Breast epithelium (tissue), 4 donors: Measurements from ENCODE around the gene SNX9. TPM values are rescaled to one million over a fixed set of nuclear protein-coding genes. Genes with fewer than 3 reads are reported as not detected.
A peak's percentile ranks its signal among the peaks of the same experiment; 100 is the strongest.
"Not testable (repeated sequence)": the region's sequence is repeated elsewhere in the genome, so short reads cannot be mapped to it uniquely, and the experiment has no call there.

Experiments
- DNase-seq, 2 donors: peaks; one replicate each; pipeline ENCODE4 v3.0.0-alpha.2; 2019; ENCODE audit warnings: low spot score in 2 of 2
- H3K27ac ChIP-seq, 2 donors: fragments of 200-600 bp; sonication (generic) in 1 of 2; one replicate each; pipeline ENCODE4 v1.5.1; 2016 to 2019; ENCODE audit warnings: mild to moderate bottlenecking in 1 of 2
- H3K27me3 ChIP-seq, 2 donors: fragments of 200-600 bp; sonication (generic) in 1 of 2; one replicate each; pipeline versions ENCODE4 v1.5.1 to v1.6.0; 2017 to 2019; ENCODE audit warnings: control low read depth in 1 of 2, mild to moderate bottlenecking in 1 of 2
- H3K36me3 ChIP-seq: fragments of 200-600 bp; one replicate; pipeline ENCODE4 v1.5.1; 2019
- H3K4me1 ChIP-seq, 2 donors: fragments of 200-600 bp; sonication (generic); one replicate each; pipeline ENCODE4 v1.5.1; 2016 to 2019; ENCODE audit warnings: control low read depth in 1 of 2
- H3K4me3 ChIP-seq, 3 donors: fragments of 200-600 bp; sonication (generic); 1 replicate in 2 of 3; 2 replicates in 1 of 3; pipeline ENCODE4 v1.5.1; 2016 to 2019; ENCODE audit warnings: mild to moderate bottlenecking in 3 of 3, moderate library complexity in 2 of 3
- H3K9me3 ChIP-seq, 2 donors: fragments of 200-600 bp; sonication (generic) in 1 of 2; one replicate each; pipeline ENCODE4 v1.5.1; 2016 to 2019; ENCODE audit warnings: control low read depth in 1 of 2
- POLR2A ChIP-seq: fragments of 450-650 bp; IDR thresholded peaks from one replicate; pipeline ENCODE4 v1.6.1; 2016; ENCODE audit warnings: antibody characterized with exemption, mild to moderate bottlenecking, moderate library complexity
- POLR2AphosphoS5 ChIP-seq, 3 donors: sonication (generic); formaldehyde crosslinking; IDR thresholded peaks; one replicate each; pipeline ENCODE4 v1.6.1; 2017; ENCODE audit warnings: antibody characterized with exemption in 3 of 3
- intact Hi-C: fragments of 100-400 bp; cut with DNase I; formaldehyde crosslinking; loops from one replicate; pipeline ENCODE4 v1.15.1; 2023; ENCODE audit warnings: low total_unique reads
- total RNA-seq, 3 donors: library from RNA; depleted of rRNA; stranded (reverse); fragments of >200 nt; gene quantifications; one replicate each; pipeline ENCODE4 v1.1.0, GENCODE V29; 2016
- TF ChIP-seq, protein P1 (sequence below), 3 donors: fragments of 450-650 bp; IDR thresholded peaks; one replicate each; pipeline ENCODE4 v1.5.1; 2016 to 2017; ENCODE audit warnings: antibody characterized with exemption in 3 of 3, mild to moderate bottlenecking in 3 of 3, moderate library complexity in 3 of 3

The SNX9 gene
- total RNA-seq, 3 donors from 2014 or later: 61.6 to 83.2 (median 75.7) TPM

DNA sequence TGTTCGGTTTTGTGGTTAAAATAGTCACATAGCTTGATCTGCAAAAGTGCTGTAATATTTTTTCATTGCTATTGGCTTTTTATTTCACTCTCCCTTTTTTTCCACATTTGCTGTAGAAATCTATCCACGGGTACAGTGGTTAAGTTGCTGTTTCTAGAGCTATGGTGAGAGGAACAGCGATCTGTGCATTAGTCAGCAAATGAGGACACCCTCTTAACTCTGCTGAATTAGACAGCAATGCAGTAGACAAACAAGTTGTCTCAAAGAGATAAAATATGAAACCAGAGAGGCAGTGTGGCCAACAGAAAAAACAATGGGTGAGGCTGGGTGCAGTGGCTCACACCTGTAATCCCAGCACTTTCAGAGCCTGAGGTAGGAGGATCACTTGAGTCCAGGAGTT lies 141.1 kb downstream of the SNX9 start:
- DNase-seq: no peak
- Histone ChIP-seq H3K27me3 (no peaks in the 10 kb centered on the region), H3K9me3 (no peaks in the 10 kb centered on the region), H3K4me3 (no peak overlapping the region), H3K4me1 (no peaks in the 10 kb centered on the region), H3K27ac (no peak overlapping the region), H3K36me3 (no peaks in the 10 kb centered on the region)
- intact Hi-C loops: no loop called here
- TF ChIP-seq POLR2A: no peak
- TF ChIP-seq, protein P1, sequence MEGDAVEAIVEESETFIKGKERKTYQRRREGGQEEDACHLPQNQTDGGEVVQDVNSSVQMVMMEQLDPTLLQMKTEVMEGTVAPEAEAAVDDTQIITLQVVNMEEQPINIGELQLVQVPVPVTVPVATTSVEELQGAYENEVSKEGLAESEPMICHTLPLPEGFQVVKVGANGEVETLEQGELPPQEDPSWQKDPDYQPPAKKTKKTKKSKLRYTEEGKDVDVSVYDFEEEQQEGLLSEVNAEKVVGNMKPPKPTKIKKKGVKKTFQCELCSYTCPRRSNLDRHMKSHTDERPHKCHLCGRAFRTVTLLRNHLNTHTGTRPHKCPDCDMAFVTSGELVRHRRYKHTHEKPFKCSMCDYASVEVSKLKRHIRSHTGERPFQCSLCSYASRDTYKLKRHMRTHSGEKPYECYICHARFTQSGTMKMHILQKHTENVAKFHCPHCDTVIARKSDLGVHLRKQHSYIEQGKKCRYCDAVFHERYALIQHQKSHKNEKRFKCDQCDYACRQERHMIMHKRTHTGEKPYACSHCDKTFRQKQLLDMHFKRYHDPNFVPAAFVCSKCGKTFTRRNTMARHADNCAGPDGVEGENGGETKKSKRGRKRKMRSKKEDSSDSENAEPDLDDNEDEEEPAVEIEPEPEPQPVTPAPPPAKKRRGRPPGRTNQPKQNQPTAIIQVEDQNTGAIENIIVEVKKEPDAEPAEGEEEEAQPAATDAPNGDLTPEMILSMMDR (IDR thresholded peaks at IDR 0.05): no peak
- no peak for TF ChIP-seq POLR2AphosphoS5 (IDR thresholded peaks at IDR 0.05)

DNA sequence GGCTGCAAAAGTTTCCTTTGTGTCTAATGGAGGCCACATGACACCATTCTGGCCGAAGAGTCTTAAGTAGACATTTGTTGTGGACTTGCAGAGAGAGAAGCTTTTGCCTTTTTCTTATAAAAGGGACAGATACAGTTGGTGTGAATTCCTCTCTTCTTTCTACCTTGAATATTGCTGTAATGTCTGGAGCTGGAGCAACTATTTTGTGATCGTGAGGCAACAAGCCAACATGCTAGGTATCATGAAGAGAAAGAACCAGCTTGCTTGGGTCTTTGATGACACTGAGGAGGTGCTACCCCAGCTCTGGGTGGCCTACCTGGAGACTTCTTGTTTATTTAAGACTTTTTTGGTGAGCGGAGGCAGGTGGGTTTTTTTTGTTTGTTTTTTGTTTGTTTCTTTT lies 142.3 kb downstream of the SNX9 start:
- TF ChIP-seq, protein P1 (IDR thresholded peaks at IDR 0.05): no peak
- TF ChIP-seq POLR2AphosphoS5 (IDR thresholded peaks at IDR 0.05) (no peak), POLR2A (no peak)
- H3K4me3 ChIP-seq: no peak overlapping the region
- no peaks in the 10 kb centered on the region for H3K9me3 ChIP-seq
- H3K36me3 ChIP-seq: no peaks in the 10 kb centered on the region
- H3K27ac ChIP-seq: no peak overlapping the region
- DNase-seq: no peak
- no peaks in the 10 kb centered on the region for H3K27me3 ChIP-seq
- intact Hi-C loops: no loop called here
- no peaks in the 10 kb centered on the region for H3K4me1 ChIP-seq

DNA sequence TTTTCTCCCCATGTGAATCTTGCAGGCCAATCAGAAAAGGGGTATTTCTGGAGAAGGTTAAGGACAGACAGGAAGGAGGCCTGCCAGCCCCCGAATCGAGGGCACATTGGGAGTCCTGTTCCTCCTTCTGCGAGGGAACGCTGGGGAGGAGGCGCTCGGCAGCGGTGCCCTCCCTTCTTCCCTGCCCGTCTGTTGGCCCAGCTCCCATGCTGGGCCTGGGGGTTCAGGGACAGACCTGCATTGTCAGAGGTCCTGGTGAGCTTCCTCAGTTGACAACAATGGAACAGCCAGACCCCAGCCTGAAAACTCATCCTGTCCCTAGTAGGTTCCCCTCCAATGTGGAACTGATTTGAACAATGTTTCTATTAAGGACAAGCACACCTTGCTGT lies 143.5 kb downstream of the SNX9 start:
- TF ChIP-seq POLR2AphosphoS5 (IDR thresholded peaks at IDR 0.05): no peak
- TF ChIP-seq, protein P1 (IDR thresholded peaks at IDR 0.05): no peak
- no peak for TF ChIP-seq POLR2A
- H3K27me3 ChIP-seq: no peaks in the 10 kb centered on the region
- no peaks in the 10 kb centered on the region for H3K9me3 ChIP-seq
- DNase-seq: no peak
- H3K36me3 ChIP-seq: no peaks in the 10 kb centered on the region
- intact Hi-C loops: no loop called here
- peak overlapping the region; percentile 52 to 79 for H3K27ac ChIP-seq
- no peak overlapping the region for H3K4me3 ChIP-seq
- H3K4me1 ChIP-seq: no peaks in the 10 kb centered on the region

DNA sequence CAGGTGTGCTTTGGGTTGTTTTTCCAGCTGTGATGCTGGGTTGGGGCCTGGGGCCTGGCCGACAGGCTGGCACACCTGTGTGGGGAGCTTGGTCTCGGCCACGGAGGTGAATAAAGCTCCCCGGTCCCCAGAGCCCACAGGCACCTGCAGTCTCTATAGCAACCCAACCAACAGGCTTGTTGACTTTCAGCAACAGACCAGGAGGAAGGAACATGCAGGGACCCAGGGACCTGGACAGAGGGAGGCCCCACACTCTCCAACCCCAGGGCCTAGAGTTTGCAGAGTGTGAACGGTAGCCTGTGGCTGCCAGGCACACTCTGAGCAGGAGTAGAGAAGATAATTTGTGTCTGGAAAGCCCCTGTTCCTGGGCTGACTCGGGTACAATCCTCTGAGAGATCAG lies 144.0 kb downstream of the SNX9 start:
- H3K4me3 ChIP-seq: no peak overlapping the region
- no peaks in the 10 kb centered on the region for H3K9me3 ChIP-seq
- intact Hi-C loops: no loop called here
- no peaks in the 10 kb centered on the region for H3K4me1 ChIP-seq
- peak; percentile 69 to 75 for DNase-seq
- no peaks in the 10 kb centered on the region for H3K27me3 ChIP-seq
- H3K27ac ChIP-seq: peak overlapping the region; percentile 52 to 79
- H3K36me3 ChIP-seq: no peaks in the 10 kb centered on the region
- TF ChIP-seq, protein P1 (IDR thresholded peaks at IDR 0.05): no peak
- TF ChIP-seq POLR2AphosphoS5 (IDR thresholded peaks at IDR 0.05) (peak in 1 of 3 donors; percentile 25), POLR2A (no peak)

DNA sequence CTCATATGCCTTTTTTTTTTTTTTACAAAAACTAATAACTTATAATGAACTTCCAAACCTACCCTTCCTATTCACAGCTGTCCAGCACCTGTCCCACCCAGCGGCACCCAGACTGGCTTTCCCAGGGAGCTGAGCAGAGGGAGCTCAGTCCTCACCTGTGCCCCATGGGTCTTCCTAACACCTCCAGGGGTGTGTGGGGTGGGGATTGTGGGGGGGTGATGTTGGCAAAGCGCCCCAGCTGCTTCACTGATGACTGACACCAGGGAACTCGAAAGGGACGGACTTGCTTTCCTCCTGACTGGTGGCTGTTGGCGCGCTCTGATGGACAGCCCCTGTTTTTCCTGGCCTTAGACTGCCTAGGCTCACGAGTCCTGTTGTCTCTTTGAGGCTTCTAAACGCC lies 144.4 kb downstream of the SNX9 start:
- Histone ChIP-seq H3K27ac (peak overlapping the region; percentile 52 to 79), H3K9me3 (no peaks in the 10 kb centered on the region), H3K27me3 (no peaks in the 10 kb centered on the region), H3K4me3 (no peak overlapping the region), H3K4me1 (no peaks in the 10 kb centered on the region), H3K36me3 (no peaks in the 10 kb centered on the region)
- TF ChIP-seq, protein P1 (IDR thresholded peaks at IDR 0.05): no peak
- no peak for TF ChIP-seq POLR2AphosphoS5 (IDR thresholded peaks at IDR 0.05)
- no peak for TF ChIP-seq POLR2A
- no peak for DNase-seq
- intact Hi-C loops: no loop called here

DNA sequence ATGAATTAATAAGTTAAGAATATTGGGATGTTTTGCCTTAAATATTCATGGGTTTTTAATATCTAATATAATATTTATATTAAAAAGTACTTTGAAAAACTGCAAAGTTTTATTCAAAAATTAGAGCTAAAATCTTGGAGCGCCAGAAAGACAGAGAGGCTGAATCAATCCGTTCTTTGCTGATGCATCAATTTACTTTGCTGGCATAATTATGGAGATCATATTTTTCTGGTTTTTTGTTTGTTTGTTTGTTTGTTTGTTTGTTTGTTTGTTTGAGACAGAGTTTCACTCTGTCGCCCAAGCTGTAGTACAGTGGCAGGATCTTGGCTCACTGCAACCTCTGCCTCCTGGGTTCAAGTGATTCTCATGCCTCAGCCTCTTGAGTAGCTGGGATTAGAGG lies 149.1 kb downstream of the SNX9 start:
- DNase-seq, intact Hi-C loops, H3K4me3 ChIP-seq: not testable (repeated sequence)

More for the DNA sequence above, 149.1 kb downstream of the SNX9 start:
- H3K27me3 ChIP-seq, H3K36me3 ChIP-seq, H3K4me1 ChIP-seq, H3K27ac ChIP-seq, H3K9me3 ChIP-seq: not testable (repeated sequence)
